Thyroid gland (tissue), 4 donors: ENCODE measurements around the gene AURKB.

Source experiments
- CTCF ChIP-seq, 6 experiments: fragments of 200-600 bp in 3 of 6; fragments of 450-650 bp in 3 of 6; sonication (generic) in 3 of 6; IDR thresholded peaks; one replicate each; pipeline ENCODE4 v1.5.1; 2016 to 2019; ENCODE audit warnings: antibody characterized with exemption in 6 of 6, mild to moderate bottlenecking in 2 of 6, inconsistent platforms in 1 of 6, moderate library complexity in 1 of 6
- POLR2A ChIP-seq, 2 donors: fragments of 450-650 bp; IDR thresholded peaks; one replicate each; pipeline ENCODE4 v1.6.1; 2017; ENCODE audit warnings: antibody characterized with exemption in 2 of 2, mild to moderate bottlenecking in 2 of 2, moderate library complexity in 1 of 2

- TF ChIP-seq CTCF (IDR thresholded peaks at IDR 0.05) (no peak), POLR2A (IDR thresholded peaks at IDR 0.05) (no peak)
These were observed 16.3 kb upstream of the AURKB start for GRCh38 chr17:8226536-8227237.
